Measurements from ENCODE around the gene FOS.

FOS gene

DNA sequence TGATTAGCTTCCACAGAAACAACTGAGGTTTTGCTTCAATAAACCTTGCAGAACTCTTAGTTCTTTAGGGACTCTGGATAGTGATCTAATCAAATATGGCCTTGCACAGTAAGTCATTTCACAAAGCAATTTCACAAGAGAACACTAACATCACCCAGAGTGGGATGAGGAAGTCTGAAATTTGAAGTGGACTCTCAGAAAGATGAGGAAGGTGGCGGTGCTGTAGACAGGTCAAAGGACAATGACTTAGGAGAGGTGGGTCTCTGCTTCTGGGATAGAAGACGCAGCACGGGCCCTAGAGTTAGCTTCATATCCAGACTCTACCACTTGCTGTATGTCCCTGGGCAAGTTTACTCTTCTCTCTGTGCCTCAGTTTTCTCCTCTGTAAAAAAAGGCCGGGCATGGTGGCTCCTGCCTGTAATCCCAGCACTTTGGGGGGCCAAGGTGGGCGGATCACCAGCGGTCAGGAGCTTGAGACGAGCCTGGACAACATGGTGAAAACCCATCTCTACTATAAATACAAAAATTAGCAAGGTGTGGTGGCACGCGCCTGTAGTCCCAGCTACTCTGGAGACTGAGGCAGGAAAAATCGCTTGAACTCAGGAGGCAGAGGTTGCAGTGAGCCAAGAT is 18.9 kb downstream of the FOS start:
- Histone ChIP-seq H3K27me3 (ENCODE audit: control insufficient read depth, insufficient read depth, low read length) (no peaks in the 10 kb centered on the region), H3K4me2 (ENCODE audit: low read length) (no peak overlapping the region), H3K9me3 (ENCODE audit: control insufficient read depth, low read length) (no peaks in the 10 kb centered on the region), H3K36me3 (ENCODE audit: control insufficient read depth, insufficient read depth, low read length) (no peaks in the 10 kb centered on the region), H2AFZ (no peak overlapping the region), H3K79me2 (no peaks in the 10 kb centered on the region), H3K4me1 (peaks cover 11% of the 10 kb centered on the region), H3K4me3 (ENCODE audit: low read depth, low read length) (no peak overlapping the region), H3K9ac (no peak overlapping the region), H3K27ac (no peak overlapping the region)
- TF ChIP-seq, protein P1, sequence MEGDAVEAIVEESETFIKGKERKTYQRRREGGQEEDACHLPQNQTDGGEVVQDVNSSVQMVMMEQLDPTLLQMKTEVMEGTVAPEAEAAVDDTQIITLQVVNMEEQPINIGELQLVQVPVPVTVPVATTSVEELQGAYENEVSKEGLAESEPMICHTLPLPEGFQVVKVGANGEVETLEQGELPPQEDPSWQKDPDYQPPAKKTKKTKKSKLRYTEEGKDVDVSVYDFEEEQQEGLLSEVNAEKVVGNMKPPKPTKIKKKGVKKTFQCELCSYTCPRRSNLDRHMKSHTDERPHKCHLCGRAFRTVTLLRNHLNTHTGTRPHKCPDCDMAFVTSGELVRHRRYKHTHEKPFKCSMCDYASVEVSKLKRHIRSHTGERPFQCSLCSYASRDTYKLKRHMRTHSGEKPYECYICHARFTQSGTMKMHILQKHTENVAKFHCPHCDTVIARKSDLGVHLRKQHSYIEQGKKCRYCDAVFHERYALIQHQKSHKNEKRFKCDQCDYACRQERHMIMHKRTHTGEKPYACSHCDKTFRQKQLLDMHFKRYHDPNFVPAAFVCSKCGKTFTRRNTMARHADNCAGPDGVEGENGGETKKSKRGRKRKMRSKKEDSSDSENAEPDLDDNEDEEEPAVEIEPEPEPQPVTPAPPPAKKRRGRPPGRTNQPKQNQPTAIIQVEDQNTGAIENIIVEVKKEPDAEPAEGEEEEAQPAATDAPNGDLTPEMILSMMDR (IDR thresholded peaks at IDR 0.05) = no peak

DNA sequence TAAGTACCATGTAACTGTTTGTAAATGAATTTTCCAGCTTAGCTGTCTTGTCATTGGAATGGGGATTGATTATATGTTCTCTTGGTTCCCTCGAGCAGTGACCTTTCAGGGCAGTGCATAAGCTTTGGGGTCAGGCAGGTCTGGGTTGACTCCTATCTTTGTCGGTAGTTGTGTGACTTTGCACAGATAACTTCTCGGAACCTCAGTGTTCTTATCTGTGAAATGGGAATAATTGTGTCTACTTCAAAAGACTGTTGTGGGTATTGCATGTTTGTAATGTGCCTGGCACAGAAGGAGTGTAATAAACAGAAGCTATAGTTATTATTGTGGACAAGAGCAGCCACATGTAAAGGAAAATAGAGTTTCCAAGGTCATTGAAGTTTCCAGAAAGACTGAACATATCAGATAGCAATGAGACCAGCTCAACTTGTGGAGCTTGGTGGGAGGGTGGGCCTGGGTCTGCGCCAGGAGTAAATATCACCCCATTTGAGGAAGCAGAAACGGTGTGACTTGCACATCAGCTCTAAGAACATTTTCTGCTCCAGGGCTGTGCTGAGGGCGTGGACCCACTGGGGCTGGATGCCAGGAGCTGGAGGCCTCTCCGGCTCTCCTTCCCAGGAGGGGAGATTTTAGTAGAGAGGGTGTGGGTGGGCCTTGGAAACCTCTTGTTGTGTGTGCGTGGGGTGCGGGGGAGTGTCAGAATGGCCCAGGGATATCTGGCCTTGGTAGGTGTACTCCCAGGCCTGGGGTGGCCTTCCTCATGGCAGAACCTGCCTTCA is 19.7 kb downstream of the FOS start:
- Histone ChIP-seq H2AFZ (no peak overlapping the region), H3K4me1 (peaks cover 11% of the 10 kb centered on the region), H3K9ac (no peak overlapping the region), H3K27me3 (ENCODE audit: control insufficient read depth, insufficient read depth, low read length) (no peaks in the 10 kb centered on the region), H3K4me2 (ENCODE audit: low read length) (no peak overlapping the region), H3K4me3 (ENCODE audit: low read depth, low read length) (no peak overlapping the region), H3K79me2 (no peaks in the 10 kb centered on the region), H3K9me3 (ENCODE audit: control insufficient read depth, low read length) (no peaks in the 10 kb centered on the region), H3K36me3 (ENCODE audit: control insufficient read depth, insufficient read depth, low read length) (no peaks in the 10 kb centered on the region), H3K27ac (no peak overlapping the region)
- TF ChIP-seq, protein P1 (IDR thresholded peaks at IDR 0.05) = no peak

DNA sequence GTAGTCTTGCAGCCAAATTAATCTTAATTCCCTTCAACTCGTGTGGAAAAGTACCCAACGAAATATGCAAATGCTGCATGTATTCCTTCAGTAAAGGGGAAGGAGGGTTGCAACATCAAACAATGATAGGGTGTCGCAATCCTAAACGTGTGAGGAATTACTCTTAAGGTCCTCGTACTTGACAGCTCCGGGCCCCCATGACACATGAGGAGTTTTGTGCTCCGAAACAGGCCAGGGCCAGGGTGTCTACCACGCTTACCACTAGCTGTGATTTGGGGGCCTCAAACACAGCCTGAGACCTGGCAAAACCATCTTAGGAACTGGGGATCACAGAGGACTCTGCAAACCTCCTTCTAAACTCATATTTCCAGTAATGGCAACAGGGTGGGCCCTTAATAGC is 20.4 kb downstream of the FOS start:
- H3K27me3 ChIP-seq (ENCODE audit: control insufficient read depth, insufficient read depth, low read length) = no peaks in the 10 kb centered on the region
- no peaks in the 10 kb centered on the region for H3K36me3 ChIP-seq (ENCODE audit: control insufficient read depth, insufficient read depth, low read length)
- no peak overlapping the region for H3K4me2 ChIP-seq (ENCODE audit: low read length)
- no peak overlapping the region for H3K4me3 ChIP-seq (ENCODE audit: low read depth, low read length)
- H2AFZ ChIP-seq = no peak overlapping the region
- TF ChIP-seq, protein P1 (IDR thresholded peaks at IDR 0.05) = no peak
- H3K9ac ChIP-seq = no peak overlapping the region
- H3K4me1 ChIP-seq = peaks cover 11% of the 10 kb centered on the region
- no peaks in the 10 kb centered on the region for H3K79me2 ChIP-seq
- H3K27ac ChIP-seq = no peak overlapping the region
- H3K9me3 ChIP-seq (ENCODE audit: control insufficient read depth, low read length) = no peaks in the 10 kb centered on the region

DNA sequence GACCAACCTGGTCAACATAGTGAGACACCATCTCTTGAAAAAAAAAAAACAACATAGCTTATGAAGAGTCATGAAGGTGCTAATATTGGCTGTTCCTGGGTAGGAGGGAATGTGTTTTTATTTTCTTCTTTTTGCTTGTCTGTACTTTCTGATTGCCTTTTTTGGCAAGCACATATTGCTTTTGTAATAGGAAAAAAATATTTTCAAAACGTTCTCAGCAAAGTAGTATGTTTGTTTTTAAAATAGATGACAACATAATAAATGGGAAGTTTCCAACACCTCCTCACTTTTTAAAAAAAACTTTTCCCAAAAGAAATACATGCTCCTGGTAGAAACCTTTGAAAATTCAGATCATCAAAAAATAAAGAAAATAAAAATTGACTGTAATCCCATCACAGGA is 20.9 kb downstream of the FOS start:
- TF ChIP-seq, protein P1 (IDR thresholded peaks at IDR 0.05) = no peak
- Histone ChIP-seq H2AFZ (no peak overlapping the region), H3K4me2 (ENCODE audit: low read length) (no peak overlapping the region), H3K79me2 (no peaks in the 10 kb centered on the region), H3K9me3 (ENCODE audit: control insufficient read depth, low read length) (no peaks in the 10 kb centered on the region), H3K4me1 (peaks cover 11% of the 10 kb centered on the region), H3K9ac (no peak overlapping the region), H3K4me3 (ENCODE audit: low read depth, low read length) (no peak overlapping the region), H3K27me3 (ENCODE audit: control insufficient read depth, insufficient read depth, low read length) (no peaks in the 10 kb centered on the region), H3K27ac (no peak overlapping the region), H3K36me3 (ENCODE audit: control insufficient read depth, insufficient read depth, low read length) (no peaks in the 10 kb centered on the region)

Data from parathyroid adenoma (tissue), 2 donors.